Measurements from ENCODE around the gene CUX1.

- TF ChIP-seq CTCF (IDR thresholded peaks at IDR 0.05; ENCODE audit: insufficient read depth, low read length) (no peak), SPI1 (IDR thresholded peaks at IDR 0.05; ENCODE audit: borderline replicate concordance, low read depth) (no peak), POLR2AphosphoS5 (IDR thresholded peaks at IDR 0.05; ENCODE audit: low read depth) (no peak), REST (IDR thresholded peaks at IDR 0.05; ENCODE audit: insufficient replicate concordance, low read depth) (no peak), GABPA (IDR thresholded peaks at IDR 0.05; ENCODE audit: low read depth) (no peak)
These were observed 223.1 kb downstream of the CUX1 start for GRCh38 chr7:102040569-102040968.

Data from HL-60 (cell line).